ENCODE data around the gene CASQ2.
A peak's percentile ranks its signal among the peaks of the same experiment; 100 is the strongest.

Gene CASQ2

GRCh38 chr1:115729756-115730155 lies 38.8 kb downstream of the CASQ2 start:
- FAIRE-seq (no peak), DNase-seq (ENCODE audit: low spot score) (no peak)

GRCh38 chr1:115728341-115728740 lies 40.2 kb downstream of the CASQ2 start:
- no peak for DNase-seq (ENCODE audit: low spot score)
- FAIRE-seq = no peak

- FAIRE-seq = peak; percentile 51
- peak; percentile 77 for DNase-seq (ENCODE audit: low spot score)
Observed at GRCh38 chr1:115727706-115728249, 40.7 kb downstream of the CASQ2 start.

- FAIRE-seq (no peak), DNase-seq (ENCODE audit: low spot score) (no peak)
Observed at GRCh38 chr1:115726570-115726969, 41.9 kb downstream of the CASQ2 start.

- FAIRE-seq (no peak), DNase-seq (ENCODE audit: low spot score) (no peak)
Observed at GRCh38 chr1:115726161-115726560, 42.4 kb downstream of the CASQ2 start.

- DNase-seq (ENCODE audit: low spot score) (no peak), FAIRE-seq (no peak)
Observed at GRCh38 chr1:115725600-115725999, 42.9 kb downstream of the CASQ2 start.

GRCh38 chr1:115723756-115724155 lies 44.8 kb downstream of the CASQ2 start:
- DNase-seq (ENCODE audit: low spot score) = no peak
- no peak for FAIRE-seq

- DNase-seq (ENCODE audit: low spot score) = no peak
- FAIRE-seq = no peak
Observed at GRCh38 chr1:115722221-115722620, 46.3 kb downstream of the CASQ2 start.

- DNase-seq (ENCODE audit: low spot score) (no peak), FAIRE-seq (no peak)
Observed at GRCh38 chr1:115719285-115719684, 49.2 kb downstream of the CASQ2 start.

- no peak for DNase-seq (ENCODE audit: low spot score)
- FAIRE-seq = no peak
Observed at GRCh38 chr1:115718011-115718754, 50.3 kb downstream of the CASQ2 start.

- FAIRE-seq = no peak
- DNase-seq (ENCODE audit: low spot score) = no peak
Observed at GRCh38 chr1:115717541-115717940, 51.0 kb downstream of the CASQ2 start.

- FAIRE-seq (peak; percentile 67), DNase-seq (ENCODE audit: low spot score) (peak; percentile 59)
Observed at GRCh38 chr1:115714572-115715141, 53.9 kb downstream of the CASQ2 start.

- FAIRE-seq = no peak
- peak; percentile 18 for DNase-seq (ENCODE audit: low spot score)
Observed at GRCh38 chr1:115713906-115714305, 54.6 kb downstream of the CASQ2 start.

GRCh38 chr1:115712911-115713609 lies 55.5 kb downstream of the CASQ2 start:
- FAIRE-seq = no peak
- no peak for DNase-seq (ENCODE audit: low spot score)

GRCh38 chr1:115710859-115711624 lies 57.5 kb downstream of the CASQ2 start:
- FAIRE-seq (no peak), DNase-seq (ENCODE audit: low spot score) (no peak)

- FAIRE-seq (no peak), DNase-seq (ENCODE audit: low spot score) (peak; percentile 22)
Observed at GRCh38 chr1:115706587-115707425, 61.7 kb downstream of the CASQ2 start.

GRCh38 chr1:115705963-115706362 lies 62.6 kb downstream of the CASQ2 start:
- no peak for DNase-seq (ENCODE audit: low spot score)
- no peak for FAIRE-seq

GRCh38 chr1:115705085-115705951 lies 63.2 kb downstream of the CASQ2 start:
- FAIRE-seq (no peak), DNase-seq (ENCODE audit: low spot score) (no peak)

GRCh38 chr1:115702959-115703358 lies 65.6 kb downstream of the CASQ2 start:
- no peak for DNase-seq (ENCODE audit: low spot score)

GRCh38 chr1:115701090-115701489 lies 67.4 kb downstream of the CASQ2 start:
- FAIRE-seq = no peak
- no peak for DNase-seq (ENCODE audit: low spot score)

More at GRCh38 chr1:115702959-115703358, 65.6 kb downstream of the CASQ2 start:
- FAIRE-seq = no peak

Measured in RCC 7860 (cell line).